ENCODE data around the gene ZNRF1.

DNA sequence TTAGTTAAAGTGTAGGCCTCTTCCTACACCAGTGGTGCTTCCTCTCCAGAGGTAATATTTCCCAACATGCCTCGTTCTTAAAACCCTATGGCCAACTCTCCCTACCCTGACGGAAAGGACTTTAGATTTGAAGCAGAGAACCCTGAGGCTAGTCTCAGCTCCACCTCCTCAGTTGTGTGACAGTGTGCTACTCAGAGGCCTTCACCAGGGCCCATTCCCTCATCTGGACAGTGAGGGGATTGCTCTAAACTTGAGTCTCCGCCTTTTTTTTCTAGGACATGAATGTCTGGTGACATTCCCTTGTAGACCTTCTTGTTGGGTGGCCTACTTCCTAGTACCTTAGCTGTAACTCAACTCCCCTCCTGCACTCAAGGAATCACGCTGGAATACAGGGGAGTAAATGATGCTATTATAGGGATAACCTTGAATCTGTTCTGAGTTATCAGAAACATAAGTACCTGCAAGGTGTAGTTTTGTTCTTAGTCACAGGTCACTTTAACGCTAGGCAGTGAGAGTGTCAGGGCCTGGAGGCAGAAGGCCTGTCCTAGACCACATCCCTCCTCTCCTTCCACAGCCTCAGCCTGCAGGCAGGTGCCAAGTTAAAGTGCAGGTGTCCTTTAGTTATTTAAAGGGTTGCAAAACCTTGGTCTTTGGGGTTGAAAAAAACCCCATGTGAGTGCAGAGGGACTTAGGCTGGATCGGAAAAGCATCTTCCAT, 90.8 kb downstream of the ZNRF1 start:
- TF ChIP-seq, protein P1, sequence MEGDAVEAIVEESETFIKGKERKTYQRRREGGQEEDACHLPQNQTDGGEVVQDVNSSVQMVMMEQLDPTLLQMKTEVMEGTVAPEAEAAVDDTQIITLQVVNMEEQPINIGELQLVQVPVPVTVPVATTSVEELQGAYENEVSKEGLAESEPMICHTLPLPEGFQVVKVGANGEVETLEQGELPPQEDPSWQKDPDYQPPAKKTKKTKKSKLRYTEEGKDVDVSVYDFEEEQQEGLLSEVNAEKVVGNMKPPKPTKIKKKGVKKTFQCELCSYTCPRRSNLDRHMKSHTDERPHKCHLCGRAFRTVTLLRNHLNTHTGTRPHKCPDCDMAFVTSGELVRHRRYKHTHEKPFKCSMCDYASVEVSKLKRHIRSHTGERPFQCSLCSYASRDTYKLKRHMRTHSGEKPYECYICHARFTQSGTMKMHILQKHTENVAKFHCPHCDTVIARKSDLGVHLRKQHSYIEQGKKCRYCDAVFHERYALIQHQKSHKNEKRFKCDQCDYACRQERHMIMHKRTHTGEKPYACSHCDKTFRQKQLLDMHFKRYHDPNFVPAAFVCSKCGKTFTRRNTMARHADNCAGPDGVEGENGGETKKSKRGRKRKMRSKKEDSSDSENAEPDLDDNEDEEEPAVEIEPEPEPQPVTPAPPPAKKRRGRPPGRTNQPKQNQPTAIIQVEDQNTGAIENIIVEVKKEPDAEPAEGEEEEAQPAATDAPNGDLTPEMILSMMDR (IDR thresholded peaks at IDR 0.05): no peak
- TF ChIP-seq POLR2AphosphoS5 (IDR thresholded peaks at IDR 0.05) (no peak), POLR2A (IDR thresholded peaks at IDR 0.05) (no peak), EP300 (IDR thresholded peaks at IDR 0.05) (no peak)

Measured in suprapubic skin (tissue), 4 donors.